ENCODE results near the gene ITPKA.

Gene ITPKA

DNA sequence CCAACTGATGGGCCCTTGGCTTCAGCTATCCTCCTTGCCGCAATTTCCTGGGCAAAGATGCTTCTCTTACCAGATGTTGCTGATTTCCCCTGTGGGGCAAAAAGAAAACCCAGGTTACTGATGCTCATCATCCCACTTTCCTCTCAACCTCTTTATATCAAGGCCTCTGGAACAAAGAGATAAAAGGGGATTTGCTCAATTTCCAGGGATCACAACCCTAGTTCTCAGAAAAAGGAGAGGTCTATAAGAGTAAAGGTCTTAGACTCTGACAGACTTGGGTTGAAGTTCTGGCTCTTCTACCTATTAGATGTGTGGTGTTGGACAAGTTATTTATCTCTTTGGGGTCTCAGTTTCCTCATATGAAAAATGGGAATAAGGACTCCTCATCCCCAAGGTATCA lies 41.9 kb downstream of the ITPKA start:
- H3K36me3 ChIP-seq (ENCODE audit: insufficient read depth, low read length) = peaks cover 3% of the 10 kb centered on the region; the same call in 1 of the 2 replicates
- H3K79me2 ChIP-seq (ENCODE audit: control insufficient read depth, insufficient read depth, low read length, unreplicated experiment) = peaks cover under 1% of the 10 kb centered on the region
- H3K27me3 ChIP-seq (ENCODE audit: insufficient read depth, low read length) = no peaks in the 10 kb centered on the region
- H3K4me3 ChIP-seq (ENCODE audit: low read depth, low read length) = no peak overlapping the region
- no peaks in the 10 kb centered on the region for H3K4me1 ChIP-seq (ENCODE audit: control insufficient read depth, insufficient read depth, low read length, unreplicated experiment)
- H2AFZ ChIP-seq (ENCODE audit: low read length, unreplicated experiment) = no peak overlapping the region
- no peak overlapping the region for H3K27ac ChIP-seq (ENCODE audit: low read depth, low read length)

DNA sequence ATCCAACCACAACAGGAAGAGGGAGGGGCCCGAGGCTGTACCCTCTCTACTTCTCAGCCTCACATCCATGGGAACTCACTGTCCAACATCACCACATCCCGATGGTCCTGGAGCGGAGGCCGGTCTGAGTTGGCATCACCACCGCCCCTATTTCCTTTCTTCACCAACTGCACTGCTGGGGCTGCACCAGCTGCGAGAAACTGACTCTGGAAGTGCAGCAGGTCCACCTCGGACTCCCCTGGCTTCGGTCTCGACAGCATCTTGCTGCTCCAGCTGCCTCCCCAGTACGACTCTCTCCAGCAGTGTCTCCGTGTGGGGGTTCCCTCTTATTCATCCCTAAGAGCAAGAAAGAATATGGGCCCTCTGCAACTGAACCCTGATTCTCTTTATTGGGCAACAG lies 43.2 kb downstream of the ITPKA start:
- Histone ChIP-seq H3K4me3 (ENCODE audit: low read depth, low read length) (no peak overlapping the region), H2AFZ (ENCODE audit: low read length, unreplicated experiment) (no peak overlapping the region), H3K36me3 (ENCODE audit: insufficient read depth, low read length) (no peaks in the 10 kb centered on the region), H3K27me3 (ENCODE audit: insufficient read depth, low read length) (no peaks in the 10 kb centered on the region), H3K79me2 (ENCODE audit: control insufficient read depth, insufficient read depth, low read length, unreplicated experiment) (peaks cover 4% of the 10 kb centered on the region), H3K27ac (ENCODE audit: low read depth, low read length) (no peak overlapping the region), H3K4me1 (ENCODE audit: control insufficient read depth, insufficient read depth, low read length, unreplicated experiment) (no peaks in the 10 kb centered on the region)

DNA sequence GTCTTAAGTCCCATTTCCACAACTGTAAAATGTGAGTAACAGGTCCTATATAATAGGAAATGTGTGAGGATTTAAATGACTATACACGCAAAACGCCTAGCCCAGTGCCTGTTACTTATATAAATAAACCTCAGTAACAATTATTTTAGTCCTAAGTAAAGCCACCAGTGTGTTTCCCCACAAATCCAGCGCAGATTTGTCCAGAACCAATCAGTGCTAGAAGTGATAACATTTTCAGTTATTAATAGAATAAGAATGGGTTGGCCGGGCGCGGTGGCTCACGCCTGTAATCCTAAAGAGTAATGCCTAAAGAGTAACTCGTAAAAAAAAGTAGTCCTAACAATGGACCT lies 49.8 kb downstream of the ITPKA start:
- peak overlapping the region; percentile 77 for H3K4me3 ChIP-seq (ENCODE audit: low read depth, low read length)
- peak overlapping the region; percentile 87 for H2AFZ ChIP-seq (ENCODE audit: low read length, unreplicated experiment)
- H3K27ac ChIP-seq (ENCODE audit: low read depth, low read length) = peak overlapping the region; percentile 11; the same call in 1 of the 2 replicates
- H3K79me2 ChIP-seq (ENCODE audit: control insufficient read depth, insufficient read depth, low read length, unreplicated experiment) = peaks cover 14% of the 10 kb centered on the region
- H3K4me1 ChIP-seq (ENCODE audit: control insufficient read depth, insufficient read depth, low read length, unreplicated experiment) = peaks cover 9% of the 10 kb centered on the region
- H3K27me3 ChIP-seq (ENCODE audit: insufficient read depth, low read length) = no peaks in the 10 kb centered on the region
- H3K36me3 ChIP-seq (ENCODE audit: insufficient read depth, low read length) = no peaks in the 10 kb centered on the region

- Histone ChIP-seq H3K27ac (ENCODE audit: low read depth, low read length) (no peak overlapping the region), H3K79me2 (ENCODE audit: control insufficient read depth, insufficient read depth, low read length, unreplicated experiment) (peaks cover 14% of the 10 kb centered on the region), H3K27me3 (ENCODE audit: insufficient read depth, low read length) (no peaks in the 10 kb centered on the region), H3K4me3 (ENCODE audit: low read depth, low read length) (peak overlapping the region; percentile 77), H3K36me3 (ENCODE audit: insufficient read depth, low read length) (no peaks in the 10 kb centered on the region), H3K4me1 (ENCODE audit: control insufficient read depth, insufficient read depth, low read length, unreplicated experiment) (peaks cover 9% of the 10 kb centered on the region), H2AFZ (ENCODE audit: low read length, unreplicated experiment) (no peak overlapping the region)
These were observed 51.0 kb downstream of the ITPKA start for GRCh38 chr15:41544650-41545015.

DNA sequence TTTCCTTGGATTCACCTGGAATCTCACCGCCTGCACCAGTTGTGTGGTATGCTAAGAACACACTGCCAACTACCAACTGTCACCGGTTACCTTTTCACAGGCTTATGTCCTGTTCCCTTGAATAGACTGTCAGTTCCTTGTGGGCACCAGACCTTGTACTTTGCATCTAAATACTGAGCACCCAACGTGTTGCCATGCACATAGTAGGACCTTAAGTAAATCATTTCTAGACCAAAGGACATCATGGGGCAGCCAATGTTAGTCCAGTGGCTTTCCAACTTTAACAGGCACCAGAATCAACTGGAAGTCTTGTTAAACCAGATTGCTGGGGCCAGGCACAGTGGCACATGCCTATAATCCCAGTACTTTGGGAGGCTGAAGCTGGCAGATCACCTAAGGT lies 51.5 kb downstream of the ITPKA start:
- no peaks in the 10 kb centered on the region for H3K36me3 ChIP-seq (ENCODE audit: insufficient read depth, low read length)
- no peaks in the 10 kb centered on the region for H3K27me3 ChIP-seq (ENCODE audit: insufficient read depth, low read length)
- no peak overlapping the region for H3K4me3 ChIP-seq (ENCODE audit: low read depth, low read length)
- peaks cover 9% of the 10 kb centered on the region for H3K4me1 ChIP-seq (ENCODE audit: control insufficient read depth, insufficient read depth, low read length, unreplicated experiment)
- peaks cover 14% of the 10 kb centered on the region for H3K79me2 ChIP-seq (ENCODE audit: control insufficient read depth, insufficient read depth, low read length, unreplicated experiment)
- no peak overlapping the region for H3K27ac ChIP-seq (ENCODE audit: low read depth, low read length)
- H2AFZ ChIP-seq (ENCODE audit: low read length, unreplicated experiment) = no peak overlapping the region

DNA sequence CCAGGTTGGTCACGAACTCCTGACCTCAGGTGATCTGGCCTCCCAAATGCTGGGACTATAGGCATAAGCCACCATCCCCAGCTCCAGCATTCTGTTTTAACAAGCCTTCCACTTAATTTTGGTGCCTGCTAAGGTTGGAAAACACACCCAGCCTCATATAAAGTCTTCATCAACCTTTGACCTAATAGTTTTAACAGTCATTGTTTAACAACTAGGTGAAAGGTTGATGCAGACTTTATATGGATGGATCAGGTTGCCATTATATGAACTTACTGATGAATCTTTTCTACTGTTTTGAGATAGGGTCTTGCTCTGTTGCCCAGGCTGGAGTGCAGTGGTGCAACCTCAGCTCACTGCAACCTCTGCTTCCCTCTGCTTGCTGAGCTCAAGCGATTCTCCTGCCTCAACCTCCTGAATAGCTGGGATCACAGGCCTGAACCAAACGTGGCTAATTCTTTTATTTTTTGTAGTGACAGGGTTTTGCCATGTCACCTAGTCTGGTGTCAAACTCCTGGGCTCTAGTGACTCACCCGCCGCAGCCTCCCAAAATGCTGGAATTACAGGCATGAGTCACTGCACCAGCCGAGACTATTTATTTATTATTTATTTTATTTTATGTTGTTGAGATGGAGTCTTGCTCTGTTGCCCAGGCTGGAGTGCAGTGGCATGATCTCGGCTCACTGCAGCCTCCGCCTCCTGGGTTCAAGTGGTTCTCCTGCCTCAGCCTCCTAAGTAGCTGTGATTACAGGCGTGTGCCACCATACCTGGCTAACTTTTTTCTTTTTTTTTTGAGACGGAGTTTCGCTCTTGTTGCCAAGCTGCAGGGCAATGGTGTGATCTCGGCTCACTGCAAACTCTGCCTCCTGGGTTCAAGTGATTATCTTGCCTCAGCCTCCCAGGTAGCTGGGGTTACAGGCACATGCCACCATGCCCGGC lies 53.4 kb downstream of the ITPKA start:
- Histone ChIP-seq H3K36me3 (ENCODE audit: insufficient read depth, low read length) (no peaks in the 10 kb centered on the region), H3K79me2 (ENCODE audit: control insufficient read depth, insufficient read depth, low read length, unreplicated experiment) (peaks cover 9% of the 10 kb centered on the region), H3K4me3 (ENCODE audit: low read depth, low read length) (no peak overlapping the region), H3K27me3 (ENCODE audit: insufficient read depth, low read length) (no peaks in the 10 kb centered on the region), H3K4me1 (ENCODE audit: control insufficient read depth, insufficient read depth, low read length, unreplicated experiment) (peaks cover 9% of the 10 kb centered on the region), H2AFZ (ENCODE audit: low read length, unreplicated experiment) (no peak overlapping the region), H3K27ac (ENCODE audit: low read depth, low read length) (peak overlapping the region; percentile 40; the same call in 1 of the 2 replicates)

GRCh38 chr15:41550066-41550775 lies 56.5 kb downstream of the ITPKA start:
- Histone ChIP-seq H3K36me3 (ENCODE audit: insufficient read depth, low read length) (no peaks in the 10 kb centered on the region), H3K79me2 (ENCODE audit: control insufficient read depth, insufficient read depth, low read length, unreplicated experiment) (no peaks in the 10 kb centered on the region), H3K4me1 (ENCODE audit: control insufficient read depth, insufficient read depth, low read length, unreplicated experiment) (peaks cover 11% of the 10 kb centered on the region), H3K27me3 (ENCODE audit: insufficient read depth, low read length) (no peaks in the 10 kb centered on the region), H3K4me3 (ENCODE audit: low read depth, low read length) (no peak overlapping the region), H3K27ac (ENCODE audit: low read depth, low read length) (no peak overlapping the region), H2AFZ (ENCODE audit: low read length, unreplicated experiment) (no peak overlapping the region)
